Measurements from ENCODE around the gene PARP6.
A peak's percentile ranks its signal among the peaks of the same experiment; 100 is the strongest.

PARP6 gene

DNA sequence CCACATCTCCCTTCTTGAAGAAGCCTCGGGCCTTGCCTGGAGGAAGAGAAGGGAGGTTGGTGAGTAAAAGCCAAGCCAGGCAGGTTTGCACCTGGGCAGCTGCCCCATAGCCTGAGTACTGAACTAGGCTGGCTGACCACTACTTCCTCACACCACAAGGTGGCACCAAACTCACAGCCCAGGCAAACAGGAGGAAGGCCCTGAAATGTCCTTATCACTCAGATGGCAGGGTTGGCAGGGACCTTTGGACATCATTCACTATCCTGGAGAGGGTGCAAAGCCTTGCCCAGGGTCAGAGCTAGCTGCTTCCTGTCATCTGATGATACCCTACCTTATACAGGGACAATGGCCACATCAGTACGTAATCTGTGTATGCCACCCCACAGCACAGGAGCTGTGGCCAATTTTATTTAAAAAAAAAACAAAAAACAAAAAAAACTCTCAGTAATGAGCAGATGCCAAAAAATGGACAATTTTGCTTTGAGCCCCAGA lies 72.6 kb downstream of the PARP6 start:
- DNase-seq, result peak; percentile 51

DNA sequence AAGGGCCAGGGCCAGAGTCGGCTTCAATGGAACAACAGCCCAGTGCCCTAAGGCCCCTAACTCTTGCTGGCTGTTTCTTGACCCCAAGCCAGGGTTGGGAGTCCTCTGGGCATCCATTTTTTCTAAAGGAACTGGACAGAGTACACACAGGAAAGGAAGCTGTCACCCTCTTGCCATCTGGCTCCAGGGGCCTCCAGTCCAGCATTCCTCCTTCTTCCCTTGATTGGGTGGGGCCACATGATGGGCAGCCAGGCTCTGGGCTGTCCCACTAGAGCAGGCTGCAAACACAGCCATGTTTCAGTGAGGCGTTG lies 73.2 kb downstream of the PARP6 start:
- DNase-seq, result no peak

DNA sequence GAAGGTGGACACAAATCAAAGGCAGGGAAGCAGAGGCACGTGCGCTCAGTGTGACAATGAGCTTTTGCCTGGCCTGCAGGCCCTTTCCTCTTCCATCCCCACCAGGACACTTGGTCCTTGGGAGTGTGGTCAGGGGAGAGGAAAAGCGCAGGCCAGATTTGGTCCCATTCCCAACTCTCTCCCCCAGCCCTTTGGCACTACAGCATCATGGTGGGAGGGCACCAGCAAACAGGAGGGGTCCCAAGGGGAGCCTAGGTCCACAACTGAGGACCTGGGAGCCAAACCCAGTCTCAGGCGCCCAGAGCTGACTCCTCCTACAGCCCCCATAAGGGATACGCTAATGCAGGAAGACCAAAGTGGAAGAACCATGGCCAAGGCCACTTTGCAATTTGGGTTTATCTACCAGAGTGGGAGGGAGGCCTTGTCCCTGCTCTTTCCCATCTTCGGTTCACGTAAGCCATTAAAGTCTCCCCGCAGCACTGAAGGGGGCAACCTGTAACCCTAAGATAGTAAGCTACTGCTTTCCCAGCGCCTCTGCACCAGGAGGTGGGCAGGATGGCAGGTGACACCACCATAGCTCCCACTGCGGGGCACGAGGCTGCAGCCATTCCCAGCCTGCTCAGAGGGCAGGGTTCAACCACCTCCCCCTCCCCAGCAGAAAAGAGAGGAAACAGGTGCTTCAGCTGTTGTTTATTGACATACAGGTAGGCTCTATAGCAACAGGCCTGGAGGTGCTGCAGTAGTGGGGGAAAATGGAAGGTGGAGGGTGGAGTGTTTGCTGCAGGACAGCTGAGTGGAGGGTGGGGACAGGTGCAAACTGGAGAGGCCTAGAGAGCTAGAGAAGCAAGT lies 73.8 kb downstream of the PARP6 start:
- no peak for DNase-seq

- no peak for DNase-seq
Observed at GRCh38 chr15:72197460-72198355, 74.6 kb downstream of the PARP6 start, which contains the start of gene GRAMD2A. Gene GRAMD2A, minus strand, starts transcription at chr15:72197787.

DNA sequence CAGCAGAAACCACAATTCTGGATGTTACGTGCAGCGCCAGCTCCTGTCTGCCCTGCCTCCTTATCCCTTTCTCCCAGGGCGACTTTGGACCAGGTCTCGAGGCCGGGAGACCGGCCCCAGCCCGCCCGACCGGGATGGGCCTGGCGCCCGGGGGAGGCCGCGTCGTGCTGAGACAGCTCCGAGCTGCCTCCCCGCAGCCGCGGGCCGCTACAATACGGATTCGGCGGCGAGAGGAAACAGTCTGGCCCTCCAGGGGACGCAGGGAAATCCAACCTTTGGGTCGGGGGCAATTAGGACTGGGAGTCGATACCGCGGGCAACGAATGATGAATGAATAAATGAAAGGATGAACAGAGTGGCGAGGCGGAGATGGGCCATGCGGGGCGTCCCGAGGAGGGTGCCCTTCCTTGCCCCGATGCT lies 75.3 kb downstream of the PARP6 start:
- DNase-seq, result no peak

DNA sequence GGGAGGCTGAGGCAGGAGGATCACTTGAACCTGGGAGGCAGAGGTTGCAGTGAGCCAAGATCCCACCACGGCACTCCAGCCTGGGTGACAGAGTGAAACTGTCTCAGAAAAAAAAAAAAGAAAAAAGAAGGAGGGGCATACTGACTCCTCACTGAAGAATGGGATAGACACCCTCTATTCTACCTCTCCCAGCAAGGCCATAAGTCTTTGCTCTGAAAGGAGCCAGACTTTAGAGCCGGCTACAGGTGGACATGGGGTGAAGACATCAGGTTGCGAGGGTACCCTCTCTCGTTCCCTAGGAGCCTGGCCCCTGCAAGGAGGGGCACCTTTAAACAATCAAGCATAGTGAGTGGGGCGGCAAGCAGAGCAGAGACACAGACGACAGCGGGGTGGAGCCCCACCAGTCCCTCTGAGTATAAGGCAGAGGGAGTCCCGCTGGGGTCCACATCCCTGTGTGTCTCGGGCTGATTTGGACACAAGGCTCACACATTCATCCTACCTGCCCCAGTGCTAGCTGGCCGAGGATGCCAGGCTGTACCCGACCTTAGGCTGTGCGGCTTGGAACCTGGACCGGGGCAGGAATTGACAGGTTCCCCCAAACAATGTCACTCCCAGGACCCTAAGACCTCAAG lies 75.8 kb downstream of the PARP6 start:
- DNase-seq, result no peak

DNA sequence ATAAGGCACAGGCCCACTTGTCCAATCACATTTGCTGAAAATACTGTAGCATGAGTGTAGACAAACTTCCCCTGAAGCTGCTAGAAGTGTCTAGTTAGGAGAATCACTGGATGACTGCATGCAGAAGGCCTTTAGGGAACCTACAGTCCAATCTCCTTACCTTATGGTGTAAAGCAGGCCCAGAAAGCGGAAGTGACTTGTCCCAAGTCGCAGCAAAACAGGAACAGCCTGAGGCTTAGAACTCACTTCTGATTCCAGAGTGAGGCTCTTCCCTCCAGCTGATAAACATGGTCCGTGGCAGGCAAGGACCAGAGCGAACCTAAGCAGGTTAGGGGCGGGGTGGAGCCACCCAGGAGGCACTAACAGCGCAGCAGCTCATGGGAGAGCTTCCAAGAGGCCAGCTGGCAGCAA lies 77.2 kb downstream of the PARP6 start:
- DNase-seq, result no peak

DNA sequence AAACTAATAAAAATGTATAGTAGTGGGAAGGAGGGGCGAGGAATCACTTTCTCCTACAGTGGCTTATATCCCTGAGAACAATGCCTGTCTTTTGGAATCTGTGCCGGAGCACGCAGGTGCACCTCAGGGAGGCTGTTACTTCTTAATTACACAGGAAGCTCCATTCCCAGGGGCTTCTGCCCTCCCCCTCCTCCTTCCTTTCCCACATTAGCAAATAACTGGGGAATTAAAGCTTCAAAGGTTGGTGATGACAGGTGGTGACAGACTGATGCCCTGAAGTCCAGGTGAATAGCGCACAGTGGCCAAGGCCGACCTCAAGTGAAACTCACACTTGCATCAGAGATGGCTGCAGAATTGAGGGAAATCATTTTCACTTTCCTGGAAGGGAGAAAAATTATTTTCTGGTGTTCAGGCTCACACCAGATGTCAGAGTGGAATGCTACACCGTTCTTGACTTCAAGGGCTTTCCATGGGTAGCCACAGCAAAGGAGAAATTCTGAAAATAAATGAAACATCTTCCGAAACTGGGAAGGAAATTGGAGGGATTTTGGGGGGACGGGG lies 78.4 kb downstream of the PARP6 start:
- DNase-seq, result no peak

DNA sequence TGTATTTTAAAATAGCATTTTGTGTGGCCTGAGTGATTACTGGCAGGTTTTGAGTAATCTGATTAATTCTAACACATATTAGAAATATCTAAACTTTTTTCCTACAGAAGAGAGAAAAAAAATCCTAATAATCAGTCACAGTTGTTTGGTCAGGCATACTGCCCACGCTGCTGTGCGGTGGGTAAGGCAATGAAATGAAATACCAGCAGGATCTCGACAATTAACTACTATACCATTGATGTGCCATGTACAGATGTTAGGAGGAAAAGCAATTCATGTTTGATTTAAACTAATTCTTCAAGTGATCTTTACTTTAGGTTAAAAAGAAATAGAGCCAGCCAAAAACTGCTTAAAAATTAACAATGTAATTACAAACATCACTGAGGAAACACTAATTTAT lies 79.9 kb downstream of the PARP6 start:
- no peak for DNase-seq

Data from NCI-H524 treated with DMSO at 0.1 percent for 48 hours (cell line).